Upper lobe of left lung (tissue), 6 donors: ENCODE data around the gene C3orf70. TPM values are rescaled to one million over a fixed set of nuclear protein-coding genes. Genes with fewer than 3 reads are reported as not detected.

Experiments used
- ATAC-seq, 2 donors: fragments of 200-7000 bp; cut with Tn5 transposase; one replicate each; pipeline ENCODE4 v1.9.1; 2022; ENCODE audit warnings: mild to moderate bottlenecking in 2 of 2, moderate library complexity in 2 of 2; ENCODE audit not compliant: low FRiP score in 2 of 2
- DNase-seq, 2 donors: peaks; one replicate each; pipeline ENCODE4 v3.0.0-alpha.2; 2019 to 2020
- H3K27ac ChIP-seq, 4 donors: fragments of 200-600 bp; sonication (generic); one replicate each; pipeline ENCODE4 v1.5.1; 2016 to 2019
- H3K27me3 ChIP-seq, 4 donors: fragments of 200-600 bp; sonication (generic); one replicate each; pipeline ENCODE4 v1.5.1; 2017 to 2019
- H3K36me3 ChIP-seq, 4 donors: fragments of 200-600 bp; sonication (generic); one replicate each; pipeline ENCODE4 v1.5.1; 2016 to 2019
- H3K4me1 ChIP-seq, 4 donors: fragments of 200-600 bp; sonication (generic); one replicate each; pipeline ENCODE4 v1.5.1; 2018 to 2019
- H3K4me3 ChIP-seq, 4 donors: fragments of 200-600 bp; sonication (generic); one replicate each; pipeline ENCODE4 v1.5.1; 2017 to 2019; ENCODE audit warnings: mild to moderate bottlenecking in 2 of 4, moderate library complexity in 1 of 4
- H3K9me3 ChIP-seq, 4 donors: fragments of 200-600 bp; sonication (generic); one replicate each; pipeline ENCODE4 v1.5.1; 2018 to 2019
- EP300 ChIP-seq, 4 donors: sonication (generic); formaldehyde crosslinking; IDR thresholded peaks; one replicate each; pipeline ENCODE4 v1.5.1; 2017; ENCODE audit warnings: antibody characterized with exemption in 4 of 4, control low read depth in 2 of 4
- POLR2A ChIP-seq, 4 donors: fragments of 450-650 bp; IDR thresholded peaks; one replicate each; pipeline ENCODE4 v1.5.1; 2016 to 2017; ENCODE audit warnings: antibody characterized with exemption in 4 of 4, mild to moderate bottlenecking in 2 of 4
- POLR2AphosphoS5 ChIP-seq, 2 donors: sonication (generic); formaldehyde crosslinking; IDR thresholded peaks; one replicate each; pipeline ENCODE4 v1.5.1; 2017; ENCODE audit warnings: antibody characterized with exemption in 2 of 2
- WGBS, 2 donors: methylation state at CpG; one replicate each; pipeline ENCODE4 v1.1.5; 2017 to 2018; 5-methylcytosine and 5-hydroxymethylcytosine counted together
- total RNA-seq, 6 donors: library from RNA; depleted of rRNA in 4 of 6; stranded (reverse); fragments of >200 nt in 4 of 6; gene quantifications; one replicate each; pipeline versions ENCODE4 v1.1.0 to v1.2.1, GENCODE V29; 2016 to 2021
- TF ChIP-seq, protein P1 (sequence below), 6 experiments: fragments of 450-650 bp in 4 of 6; fragments of 200-600 bp in 2 of 6; sonication (generic) in 2 of 6; IDR thresholded peaks; one replicate each; pipeline ENCODE4 v1.5.1; 2016 to 2019; ENCODE audit warnings: antibody characterized with exemption in 6 of 6
- donor health status: DM: no; HTN: no; CAD: no; lungs with moderate emphysema.
- donor health status: DM: no; HTN: yes; CAD: no; lungs with severe emphysema.

The C3orf70 gene
- total RNA-seq, 6 donors from 2014 or later = 0.67 to 3.9 (median 1.6) TPM

DNA sequence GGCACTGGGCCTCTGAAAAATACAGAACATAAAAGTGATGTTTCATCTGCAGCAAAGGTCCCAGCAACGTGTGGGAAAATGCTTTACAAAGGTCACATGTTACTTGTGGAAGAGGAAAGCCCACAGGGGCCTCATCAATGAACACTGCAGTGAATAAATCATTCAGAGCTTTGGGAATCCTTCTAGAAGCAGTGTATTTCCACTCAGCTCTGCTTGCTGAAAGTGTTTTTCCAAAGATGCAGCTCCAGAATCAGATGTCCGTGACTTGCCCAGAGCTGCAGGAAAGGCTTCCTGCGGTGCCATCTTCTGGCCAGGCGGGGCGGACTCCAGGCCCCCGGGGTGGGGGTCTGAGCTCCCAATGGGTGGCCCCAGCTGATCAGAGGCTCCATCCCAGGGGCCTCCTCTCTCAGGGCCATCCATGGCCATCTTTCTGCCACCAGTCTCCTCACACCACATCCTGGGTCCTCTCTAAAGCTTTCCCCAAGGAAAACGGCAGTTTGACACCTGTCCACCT, 81.5 kb downstream of the C3orf70 start:
- Histone ChIP-seq H3K4me1 (no peaks in the 10 kb centered on the region), H3K27ac (no peak overlapping the region), H3K27me3 (no peaks in the 10 kb centered on the region), H3K9me3 (no peaks in the 10 kb centered on the region), H3K4me3 (no peak overlapping the region), H3K36me3 (no peaks in the 10 kb centered on the region)
- DNase-seq (no peak), ATAC-seq (no peak)
- WGBS, 2 donors = 40 to 53% methylated on average over 2 to 4 of the region's 7 CpGs
- no peak for TF ChIP-seq POLR2A (IDR thresholded peaks at IDR 0.05)
- TF ChIP-seq, protein P1, sequence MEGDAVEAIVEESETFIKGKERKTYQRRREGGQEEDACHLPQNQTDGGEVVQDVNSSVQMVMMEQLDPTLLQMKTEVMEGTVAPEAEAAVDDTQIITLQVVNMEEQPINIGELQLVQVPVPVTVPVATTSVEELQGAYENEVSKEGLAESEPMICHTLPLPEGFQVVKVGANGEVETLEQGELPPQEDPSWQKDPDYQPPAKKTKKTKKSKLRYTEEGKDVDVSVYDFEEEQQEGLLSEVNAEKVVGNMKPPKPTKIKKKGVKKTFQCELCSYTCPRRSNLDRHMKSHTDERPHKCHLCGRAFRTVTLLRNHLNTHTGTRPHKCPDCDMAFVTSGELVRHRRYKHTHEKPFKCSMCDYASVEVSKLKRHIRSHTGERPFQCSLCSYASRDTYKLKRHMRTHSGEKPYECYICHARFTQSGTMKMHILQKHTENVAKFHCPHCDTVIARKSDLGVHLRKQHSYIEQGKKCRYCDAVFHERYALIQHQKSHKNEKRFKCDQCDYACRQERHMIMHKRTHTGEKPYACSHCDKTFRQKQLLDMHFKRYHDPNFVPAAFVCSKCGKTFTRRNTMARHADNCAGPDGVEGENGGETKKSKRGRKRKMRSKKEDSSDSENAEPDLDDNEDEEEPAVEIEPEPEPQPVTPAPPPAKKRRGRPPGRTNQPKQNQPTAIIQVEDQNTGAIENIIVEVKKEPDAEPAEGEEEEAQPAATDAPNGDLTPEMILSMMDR (IDR thresholded peaks at IDR 0.05) = no peak
- no peak for TF ChIP-seq POLR2AphosphoS5 (IDR thresholded peaks at IDR 0.05)
- TF ChIP-seq EP300 (IDR thresholded peaks at IDR 0.05) = no peak

DNA sequence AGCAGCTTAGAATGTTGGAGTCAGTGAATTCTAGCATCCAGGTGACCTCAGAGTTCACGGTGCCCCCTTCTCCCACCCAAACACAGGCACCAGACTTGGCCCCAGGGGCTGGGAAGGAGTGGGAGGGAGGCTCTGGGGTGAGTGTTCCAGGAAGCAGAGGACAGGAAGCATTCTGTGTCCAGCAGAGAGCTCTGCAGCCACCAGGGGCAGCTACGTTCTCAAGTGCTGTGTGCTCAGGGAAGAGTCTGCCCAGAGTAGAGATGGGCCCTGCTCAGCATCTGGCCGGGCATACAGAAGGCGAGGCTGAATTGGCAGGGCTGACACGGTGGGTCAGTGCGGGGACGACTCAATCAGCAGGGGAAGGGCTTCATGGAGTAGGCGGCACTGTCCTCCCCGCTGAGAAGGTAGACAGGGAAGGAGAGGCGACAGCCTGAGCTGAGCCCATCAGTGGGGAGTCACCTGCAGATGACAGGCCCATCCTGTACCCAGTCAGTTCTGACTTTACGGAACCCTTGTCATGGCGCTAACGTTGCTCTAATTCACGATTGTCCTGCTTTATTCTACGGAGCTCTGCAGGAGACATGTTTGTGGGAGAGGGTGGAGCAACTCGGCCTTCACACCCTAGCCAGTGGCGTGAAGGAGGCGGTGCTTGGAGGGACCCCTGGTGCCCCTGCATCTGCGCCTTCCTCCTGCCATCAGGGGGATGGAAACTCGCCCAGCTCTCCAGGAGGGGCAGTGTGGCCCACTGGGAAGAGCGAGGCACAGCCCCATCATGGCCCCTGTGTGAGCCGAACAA, 82.2 kb downstream of the C3orf70 start:
- H3K27ac ChIP-seq = no peak overlapping the region
- H3K4me3 ChIP-seq = no peak overlapping the region
- 74 to 83% methylated on average over 22 of the region's 22 CpGs for WGBS, 2 donors
- DNase-seq (no peak), ATAC-seq (peak in 1 of 2 donors; percentile 28)
- H3K36me3 ChIP-seq = no peaks in the 10 kb centered on the region
- TF ChIP-seq, protein P1 (IDR thresholded peaks at IDR 0.05) = peak in 1 of 6 experiments; percentile 9
- TF ChIP-seq EP300 (IDR thresholded peaks at IDR 0.05) = no peak
- no peaks in the 10 kb centered on the region for H3K9me3 ChIP-seq
- no peaks in the 10 kb centered on the region for H3K27me3 ChIP-seq
- no peaks in the 10 kb centered on the region for H3K4me1 ChIP-seq

DNA sequence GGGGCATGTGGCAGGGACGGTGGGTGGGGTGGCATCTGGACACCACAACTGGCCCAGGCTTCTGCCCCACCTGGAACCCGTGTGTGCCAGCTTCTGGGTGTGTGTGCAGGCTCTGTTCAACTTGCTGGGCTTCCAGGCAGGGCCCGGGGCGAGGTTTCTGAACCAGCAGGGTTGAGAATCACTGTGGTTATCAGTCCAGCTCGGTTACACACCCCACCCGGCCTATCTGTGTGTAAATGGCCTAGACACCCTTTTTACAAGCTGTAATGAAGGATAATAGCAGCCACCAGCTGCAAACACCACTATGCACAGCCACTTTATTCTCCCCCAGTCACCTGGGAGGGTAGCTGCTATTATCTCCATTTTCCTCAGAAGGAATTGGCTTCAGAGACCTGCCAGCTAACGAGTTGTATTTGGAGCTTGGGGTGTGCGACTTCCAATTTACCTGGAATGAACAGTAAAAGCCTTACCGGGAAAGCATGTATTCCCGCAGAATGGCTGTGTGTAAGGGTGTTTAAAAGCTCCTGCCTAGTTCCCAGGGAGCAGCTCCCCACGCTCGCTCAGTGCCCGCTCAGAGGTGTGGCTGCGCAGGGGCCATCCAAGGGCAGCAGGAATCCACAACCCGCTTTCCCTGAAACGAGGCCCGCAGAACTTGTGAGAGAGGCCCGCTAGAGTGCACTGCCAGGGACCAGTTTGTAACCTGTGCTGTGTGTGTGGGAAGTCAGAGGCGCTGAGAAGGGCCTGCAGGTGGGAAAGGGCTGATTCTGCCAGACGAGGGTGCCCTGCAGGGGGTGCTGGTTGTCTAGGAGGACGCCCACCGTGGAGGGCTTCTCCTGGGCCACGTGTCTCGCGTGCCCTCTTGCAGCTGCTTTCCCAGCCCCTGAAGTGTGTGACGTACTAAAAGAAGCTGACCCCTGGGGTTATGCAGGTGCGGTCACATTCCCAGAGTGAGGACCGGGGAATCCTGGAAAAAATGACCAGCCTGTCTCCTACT, 83.5 kb downstream of the C3orf70 start:
- no peak overlapping the region for H3K27ac ChIP-seq
- ATAC-seq (no peak), DNase-seq (no peak)
- H3K4me3 ChIP-seq = no peak overlapping the region
- H3K36me3 ChIP-seq = no peaks in the 10 kb centered on the region
- H3K4me1 ChIP-seq = no peaks in the 10 kb centered on the region
- no peaks in the 10 kb centered on the region for H3K27me3 ChIP-seq
- WGBS, 2 donors = 88 to 93% methylated on average over 16 to 26 of the region's 28 CpGs
- TF ChIP-seq EP300 (IDR thresholded peaks at IDR 0.05) = no peak
- TF ChIP-seq, protein P1 (IDR thresholded peaks at IDR 0.05) = no peak
- TF ChIP-seq POLR2AphosphoS5 (IDR thresholded peaks at IDR 0.05) = no peak
- no peak for TF ChIP-seq POLR2A (IDR thresholded peaks at IDR 0.05)
- no peaks in the 10 kb centered on the region for H3K9me3 ChIP-seq

DNA sequence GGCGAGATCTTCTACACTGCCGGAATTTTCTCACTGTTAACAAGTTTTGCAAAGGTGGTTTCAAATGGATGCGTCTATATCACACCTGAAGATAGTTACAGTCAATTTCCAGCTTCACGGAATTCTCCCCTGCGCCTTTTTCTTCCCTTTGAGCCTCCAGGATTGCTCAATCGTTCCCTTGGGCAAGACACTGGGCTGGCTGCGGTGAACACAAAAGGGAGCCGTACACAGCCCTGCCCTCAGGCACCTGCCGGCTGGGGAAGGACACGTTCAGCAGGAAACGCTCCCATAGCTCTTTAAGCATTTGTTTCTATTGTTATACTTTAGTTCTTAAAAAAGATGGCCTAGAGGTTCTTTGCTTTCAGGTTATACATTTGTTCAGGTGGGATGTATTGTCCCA, 85.7 kb downstream of the C3orf70 start:
- Histone ChIP-seq H3K27ac (no peak overlapping the region), H3K36me3 (no peaks in the 10 kb centered on the region), H3K4me3 (no peak overlapping the region), H3K9me3 (no peaks in the 10 kb centered on the region), H3K27me3 (no peaks in the 10 kb centered on the region), H3K4me1 (no peaks in the 10 kb centered on the region)
- no peak for ATAC-seq
- TF ChIP-seq, protein P1 (IDR thresholded peaks at IDR 0.05) = no peak
- TF ChIP-seq POLR2AphosphoS5 (IDR thresholded peaks at IDR 0.05) (no peak), EP300 (IDR thresholded peaks at IDR 0.05) (no peak), POLR2A (IDR thresholded peaks at IDR 0.05) (no peak)
- 93% methylated on average over 11 of the region's 11 CpGs for whole genome bisulfite sequencing, 2 donors
- no peak for DNase-seq
